OCI-LY3 (cell line): Measurements from ENCODE around the gene IGFBP4.

ENCODE experiments used
- H2AFZ ChIP-seq: fragments of 200-600, 300-600 bp; shearing (Covaris generic); 2 replicates; pipeline ENCODE4 v1.6.0; 2014; ENCODE audit warnings: antibody characterized with exemption, low read depth, low read length
- H3K27ac ChIP-seq: fragments of 200-600, 300-600 bp; sonication (generic); 2 replicates; pipeline ENCODE4 v1.5.1; 2014; ENCODE audit warnings: mild to moderate bottlenecking, low read length, moderate library complexity, mixed read lengths
- H3K27me3 ChIP-seq: fragments of 200-600, 300-600 bp; sonication (generic); 2 replicates; pipeline ENCODE4 v1.6.1; 2014; ENCODE audit warnings: low read depth, low read length, mixed read lengths
- H3K36me3 ChIP-seq: fragments of 200-600, 300-600 bp; sonication (generic); replicated peaks from 2 replicates; pipeline ENCODE3; 2014; ENCODE audit warnings: low read depth, low read length, mixed read lengths
- H3K4me1 ChIP-seq: fragments of 300-600, 200-600 bp; sonication (generic); 2 replicates; pipeline ENCODE4 v1.6.1; 2014; ENCODE audit warnings: low read length, mixed read lengths
- H3K4me2 ChIP-seq: fragments of 200-600, 300-600 bp; sonication (generic); 2 replicates; pipeline ENCODE4 v1.6.1; 2014; ENCODE audit warnings: low read length, mixed read lengths
- H3K4me3 ChIP-seq: fragments of 300-600, 200-600 bp; sonication (generic); 2 replicates; pipeline ENCODE4 v1.5.1; 2014; ENCODE audit warnings: antibody characterized with exemption, mild to moderate bottlenecking, low read length, moderate library complexity
- H3K79me2 ChIP-seq: fragments of 300-600, 200-600 bp; shearing (Covaris generic); 2 replicates; pipeline ENCODE4 v1.6.1; 2014; ENCODE audit warnings: mild to moderate bottlenecking, low read length, mixed read lengths
- H3K9ac ChIP-seq: fragments of 300-600, 200-600 bp; shearing (Covaris generic); 2 replicates; pipeline ENCODE4 v1.6.0; 2014; ENCODE audit warnings: mild to moderate bottlenecking, low read length, moderate library complexity
- H3K9me3 ChIP-seq: fragments of 200-600, 300-600 bp; shearing (Covaris generic); 2 replicates; pipeline ENCODE4 v1.6.1; 2014; ENCODE audit warnings: low read length, mixed read lengths; ENCODE audit not compliant: insufficient read depth
- H4K20me1 ChIP-seq: fragments of 200-600, 300-600 bp; sonication (generic); 2 replicates; pipeline ENCODE4 v1.6.1; 2016; ENCODE audit warnings: low read length, mixed read lengths; ENCODE audit not compliant: insufficient read depth
- CTCF ChIP-seq: fragments of 200-600, 300-600 bp; sonication (generic); IDR thresholded peaks from 2 replicates; pipeline ENCODE4 v1.5.1; 2014; ENCODE audit warnings: antibody characterized with exemption, low read length, low read depth
- EZH2phosphoT487 ChIP-seq: fragments of 200-600 bp; shearing (Covaris generic); IDR thresholded peaks from 2 replicates; pipeline ENCODE4 v1.6.1; 2018; ENCODE audit warnings: antibody characterized with exemption, mixed run types, low read depth

The IGFBP4 gene

GRCh38 chr17:40466298-40466971 is 23.2 kb downstream of the IGFBP4 start:
- H3K4me1 ChIP-seq = no peaks in the 10 kb centered on the region
- no peak overlapping the region for H3K9ac ChIP-seq
- H3K4me2 ChIP-seq = no peak overlapping the region
- H3K27ac ChIP-seq = no peak overlapping the region
- TF ChIP-seq CTCF (no peak), EZH2phosphoT487 (no peak)
- H3K27me3 ChIP-seq = 0 out of 2 replicates have a peak, but pooled peaks cover 3% of the 10 kb centered on the region
- H3K36me3 ChIP-seq = no peaks in the 10 kb centered on the region
- H2AFZ ChIP-seq = no peak overlapping the region
- no peaks in the 10 kb centered on the region for H4K20me1 ChIP-seq
- H3K9me3 ChIP-seq = no peaks in the 10 kb centered on the region
- no peaks in the 10 kb centered on the region for H3K79me2 ChIP-seq
- no peak overlapping the region for H3K4me3 ChIP-seq

GRCh38 chr17:40467281-40467867 is 24.1 kb downstream of the IGFBP4 start:
- Histone ChIP-seq H3K4me2 (no peak overlapping the region), H3K4me1 (no peaks in the 10 kb centered on the region), H3K79me2 (no peaks in the 10 kb centered on the region), H4K20me1 (no peaks in the 10 kb centered on the region), H2AFZ (no peak overlapping the region), H3K9me3 (no peaks in the 10 kb centered on the region), H3K9ac (no peak overlapping the region), H3K36me3 (no peaks in the 10 kb centered on the region), H3K4me3 (no peak overlapping the region), H3K27ac (no peak overlapping the region), H3K27me3 (0 out of 2 replicates have a peak, but pooled peaks cover 3% of the 10 kb centered on the region)
- no peak for TF ChIP-seq EZH2phosphoT487
- TF ChIP-seq CTCF = no peak

GRCh38 chr17:40468560-40468959 is 25.3 kb downstream of the IGFBP4 start:
- H3K27ac ChIP-seq = no peak overlapping the region
- H3K9ac ChIP-seq = no peak overlapping the region
- H3K4me2 ChIP-seq = no peak overlapping the region
- TF ChIP-seq CTCF (no peak), EZH2phosphoT487 (no peak)
- peaks cover 8% of the 10 kb centered on the region; the same call in 1 of the 2 replicates for H3K27me3 ChIP-seq
- H3K9me3 ChIP-seq = no peaks in the 10 kb centered on the region
- no peaks in the 10 kb centered on the region for H3K4me1 ChIP-seq
- no peak overlapping the region for H2AFZ ChIP-seq
- H3K4me3 ChIP-seq = no peak overlapping the region
- no peaks in the 10 kb centered on the region for H4K20me1 ChIP-seq
- H3K79me2 ChIP-seq = no peaks in the 10 kb centered on the region
- no peaks in the 10 kb centered on the region for H3K36me3 ChIP-seq

- TF ChIP-seq EZH2phosphoT487 (no peak), CTCF (no peak)
- Histone ChIP-seq H3K9me3 (no peaks in the 10 kb centered on the region), H3K9ac (no peak overlapping the region), H3K4me3 (no peak overlapping the region), H3K36me3 (no peaks in the 10 kb centered on the region), H2AFZ (no peak overlapping the region), H3K4me2 (no peak overlapping the region), H4K20me1 (no peaks in the 10 kb centered on the region), H3K27ac (no peak overlapping the region), H3K27me3 (peaks cover 8% of the 10 kb centered on the region; the same call in 1 of the 2 replicates), H3K4me1 (no peaks in the 10 kb centered on the region), H3K79me2 (no peaks in the 10 kb centered on the region)
Measured at GRCh38 chr17:40469805-40470675, 26.8 kb downstream of the IGFBP4 start.
